PC-3 (cell line): ENCODE data around the gene DDOST.

Experiments used
- EZH2phosphoT487 ChIP-seq: fragments of 300-600 bp; sonication (generic); IDR thresholded peaks from 2 replicates; pipeline ENCODE4 v1.6.1; 2018; ENCODE audit warnings: mild to moderate bottlenecking, antibody characterized with exemption, low read length, borderline replicate concordance
- TF ChIP-seq, protein P1 (sequence below): fragments of 300-600 bp; sonication (generic); conservative IDR thresholded peaks from 2 replicates; pipeline ENCODE4 v1.5.1; 2017; ENCODE audit warnings: antibody characterized with exemption, low read depth, mild to moderate bottlenecking, low read length

- TF ChIP-seq EZH2phosphoT487: no peak
- TF ChIP-seq, protein P1, sequence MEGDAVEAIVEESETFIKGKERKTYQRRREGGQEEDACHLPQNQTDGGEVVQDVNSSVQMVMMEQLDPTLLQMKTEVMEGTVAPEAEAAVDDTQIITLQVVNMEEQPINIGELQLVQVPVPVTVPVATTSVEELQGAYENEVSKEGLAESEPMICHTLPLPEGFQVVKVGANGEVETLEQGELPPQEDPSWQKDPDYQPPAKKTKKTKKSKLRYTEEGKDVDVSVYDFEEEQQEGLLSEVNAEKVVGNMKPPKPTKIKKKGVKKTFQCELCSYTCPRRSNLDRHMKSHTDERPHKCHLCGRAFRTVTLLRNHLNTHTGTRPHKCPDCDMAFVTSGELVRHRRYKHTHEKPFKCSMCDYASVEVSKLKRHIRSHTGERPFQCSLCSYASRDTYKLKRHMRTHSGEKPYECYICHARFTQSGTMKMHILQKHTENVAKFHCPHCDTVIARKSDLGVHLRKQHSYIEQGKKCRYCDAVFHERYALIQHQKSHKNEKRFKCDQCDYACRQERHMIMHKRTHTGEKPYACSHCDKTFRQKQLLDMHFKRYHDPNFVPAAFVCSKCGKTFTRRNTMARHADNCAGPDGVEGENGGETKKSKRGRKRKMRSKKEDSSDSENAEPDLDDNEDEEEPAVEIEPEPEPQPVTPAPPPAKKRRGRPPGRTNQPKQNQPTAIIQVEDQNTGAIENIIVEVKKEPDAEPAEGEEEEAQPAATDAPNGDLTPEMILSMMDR: no peak
Observed at GRCh38 chr1:20699558-20699957, 38.4 kb upstream of the DDOST start.
